Upper lobe of right lung (tissue), 1 donor: Measurements from ENCODE around the gene NAV3. TPM values are rescaled to one million over a fixed set of nuclear protein-coding genes. Genes with fewer than 3 reads are reported as not detected.

Experiments used
- ATAC-seq: fragments of 200-7000 bp; cut with Tn5 transposase; one replicate; pipeline ENCODE4 v1.9.1; 2020; ENCODE audit warnings: mild to moderate bottlenecking, moderate library complexity
- DNase-seq: peaks from one replicate; pipeline ENCODE4 v3.0.0-alpha.2; 2020
- H3K27ac ChIP-seq: fragments of 200-600 bp; one replicate; pipeline ENCODE4 v1.8.0; 2022
- H3K27me3 ChIP-seq: fragments of 200-600 bp; one replicate; pipeline ENCODE4 v1.8.0; 2022; ENCODE audit warnings: mild to moderate bottlenecking
- H3K36me3 ChIP-seq: fragments of 200-600 bp; one replicate; pipeline ENCODE4 v1.8.0; 2022
- H3K4me1 ChIP-seq: fragments of 200-600 bp; one replicate; pipeline ENCODE4 v1.8.0; 2022
- H3K4me3 ChIP-seq: fragments of 200-600 bp; one replicate; pipeline ENCODE4 v1.8.0; 2022; ENCODE audit warnings: mild to moderate bottlenecking
- H3K9me3 ChIP-seq: fragments of 200-600 bp; one replicate; pipeline ENCODE4 v1.8.0; 2022
- intact Hi-C: fragments of 100-400 bp; cut with DNase I; formaldehyde crosslinking; loops from one replicate; pipeline ENCODE4 v1.11.0; 2022
- total RNA-seq: library from RNA; stranded (reverse); fragmentation: NEBNext Ultra II Directional; extraction: Animal tissue kit (Norgen Biotek cat#: 25700); gene quantifications from one replicate; pipeline ENCODE4 v1.2.1, GENCODE V29; 2021
- TF ChIP-seq, protein P1 (sequence below): fragments of 200-600 bp; IDR thresholded peaks from one replicate; pipeline ENCODE4 v1.8.0; 2022; ENCODE audit warnings: antibody characterized with exemption
- donor health status: DM: no; HTN: yes; CAD: no; lungs with severe emphysema.

Gene NAV3
- total RNA-seq, 1 donor from 2014 or later = 17.8 TPM

DNA sequence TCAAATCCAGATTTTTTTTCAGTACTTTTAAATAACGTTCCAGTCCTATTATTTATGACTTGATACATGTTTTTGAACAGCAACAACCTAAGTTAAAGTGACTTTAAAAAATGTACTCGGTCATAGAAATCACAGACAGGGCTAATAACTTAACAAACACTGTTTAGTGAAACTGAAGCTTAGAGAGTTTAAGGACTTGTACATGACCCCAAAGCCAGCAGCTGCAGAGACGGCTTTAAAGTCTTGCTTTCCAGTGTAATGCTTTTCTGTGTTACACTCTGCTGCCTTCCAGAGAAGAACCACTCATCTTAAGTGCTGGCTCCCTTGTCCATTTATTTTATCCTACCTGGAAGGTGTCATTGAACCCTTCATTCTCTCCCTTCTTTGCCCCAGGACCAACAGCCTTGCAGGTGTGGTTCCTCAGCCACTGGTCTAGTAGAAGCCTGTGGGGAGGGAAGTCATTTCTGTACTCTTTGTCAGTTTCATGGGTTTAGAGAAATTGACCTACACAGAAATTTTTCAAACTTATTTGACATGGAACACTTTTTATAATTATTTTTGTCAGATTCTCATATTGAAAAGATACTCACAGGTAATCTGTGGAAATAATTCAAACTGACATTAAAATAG is 60.9 kb downstream of the NAV3 start:
- TF ChIP-seq, protein P1, sequence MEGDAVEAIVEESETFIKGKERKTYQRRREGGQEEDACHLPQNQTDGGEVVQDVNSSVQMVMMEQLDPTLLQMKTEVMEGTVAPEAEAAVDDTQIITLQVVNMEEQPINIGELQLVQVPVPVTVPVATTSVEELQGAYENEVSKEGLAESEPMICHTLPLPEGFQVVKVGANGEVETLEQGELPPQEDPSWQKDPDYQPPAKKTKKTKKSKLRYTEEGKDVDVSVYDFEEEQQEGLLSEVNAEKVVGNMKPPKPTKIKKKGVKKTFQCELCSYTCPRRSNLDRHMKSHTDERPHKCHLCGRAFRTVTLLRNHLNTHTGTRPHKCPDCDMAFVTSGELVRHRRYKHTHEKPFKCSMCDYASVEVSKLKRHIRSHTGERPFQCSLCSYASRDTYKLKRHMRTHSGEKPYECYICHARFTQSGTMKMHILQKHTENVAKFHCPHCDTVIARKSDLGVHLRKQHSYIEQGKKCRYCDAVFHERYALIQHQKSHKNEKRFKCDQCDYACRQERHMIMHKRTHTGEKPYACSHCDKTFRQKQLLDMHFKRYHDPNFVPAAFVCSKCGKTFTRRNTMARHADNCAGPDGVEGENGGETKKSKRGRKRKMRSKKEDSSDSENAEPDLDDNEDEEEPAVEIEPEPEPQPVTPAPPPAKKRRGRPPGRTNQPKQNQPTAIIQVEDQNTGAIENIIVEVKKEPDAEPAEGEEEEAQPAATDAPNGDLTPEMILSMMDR = no peak
- no peaks in the 10 kb centered on the region for H3K4me1 ChIP-seq
- intact Hi-C loops = no loop called here

DNA sequence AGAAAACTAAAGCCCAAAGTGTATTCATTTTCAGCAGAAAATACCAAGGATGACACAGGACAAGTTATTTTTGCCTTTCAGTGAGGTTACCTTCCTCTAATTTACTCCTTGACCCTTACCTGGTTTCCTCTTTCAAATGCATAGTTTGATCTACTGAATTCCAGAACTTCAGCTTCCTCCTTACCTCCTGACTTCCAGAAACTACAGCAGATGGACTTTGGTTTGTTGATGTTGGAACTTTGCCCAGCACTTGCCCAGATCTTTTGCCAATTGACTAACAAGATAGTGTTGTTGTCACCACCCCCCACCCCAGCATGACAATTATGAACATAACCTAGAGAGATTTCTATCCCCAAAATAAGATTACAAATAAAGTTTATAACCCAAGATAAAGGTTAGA is 63.2 kb downstream of the NAV3 start:
- TF ChIP-seq, protein P1 = no peak
- intact Hi-C loops = no loop called here
- H3K27ac ChIP-seq = no peak overlapping the region
- no peaks in the 10 kb centered on the region for H3K36me3 ChIP-seq
- no peak overlapping the region for H3K4me3 ChIP-seq
- H3K9me3 ChIP-seq = no peaks in the 10 kb centered on the region
- DNase-seq (no peak), ATAC-seq (no peak)
- no peaks in the 10 kb centered on the region for H3K4me1 ChIP-seq
- H3K27me3 ChIP-seq = no peaks in the 10 kb centered on the region

More for the DNA sequence above, 60.9 kb downstream of the NAV3 start:
- H3K27me3 ChIP-seq = no peaks in the 10 kb centered on the region
- no peak for ATAC-seq
- H3K27ac ChIP-seq = no peak overlapping the region
- no peaks in the 10 kb centered on the region for H3K36me3 ChIP-seq
- no peaks in the 10 kb centered on the region for H3K9me3 ChIP-seq
- H3K4me3 ChIP-seq = no peak overlapping the region
- DNase-seq = no peak

DNA sequence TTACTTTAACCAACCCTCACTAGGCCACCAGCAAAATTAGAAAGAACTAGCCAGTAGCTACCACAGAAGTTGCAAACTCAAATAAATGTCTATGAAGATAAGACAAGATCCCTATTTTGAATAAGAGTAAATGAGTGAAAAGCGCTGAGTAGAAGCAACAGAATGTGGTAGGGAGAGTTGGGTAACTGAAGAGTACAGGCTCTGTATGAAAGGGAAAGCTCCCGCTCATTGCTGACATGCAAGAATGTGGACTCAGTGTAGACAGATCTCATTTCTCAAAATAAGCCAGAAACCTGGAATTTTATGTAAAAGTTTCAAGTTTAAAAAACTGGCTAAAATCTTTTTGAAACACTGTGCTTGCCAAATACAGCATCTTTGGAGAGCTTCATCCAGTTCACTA is 63.9 kb downstream of the NAV3 start:
- H3K27ac ChIP-seq = no peak overlapping the region
- no peaks in the 10 kb centered on the region for H3K27me3 ChIP-seq
- no peaks in the 10 kb centered on the region for H3K9me3 ChIP-seq
- H3K36me3 ChIP-seq = no peaks in the 10 kb centered on the region
- no peaks in the 10 kb centered on the region for H3K4me1 ChIP-seq
- intact Hi-C loops = no loop called here
- TF ChIP-seq, protein P1 = no peak
- ATAC-seq (no peak), DNase-seq (no peak)
- no peak overlapping the region for H3K4me3 ChIP-seq

DNA sequence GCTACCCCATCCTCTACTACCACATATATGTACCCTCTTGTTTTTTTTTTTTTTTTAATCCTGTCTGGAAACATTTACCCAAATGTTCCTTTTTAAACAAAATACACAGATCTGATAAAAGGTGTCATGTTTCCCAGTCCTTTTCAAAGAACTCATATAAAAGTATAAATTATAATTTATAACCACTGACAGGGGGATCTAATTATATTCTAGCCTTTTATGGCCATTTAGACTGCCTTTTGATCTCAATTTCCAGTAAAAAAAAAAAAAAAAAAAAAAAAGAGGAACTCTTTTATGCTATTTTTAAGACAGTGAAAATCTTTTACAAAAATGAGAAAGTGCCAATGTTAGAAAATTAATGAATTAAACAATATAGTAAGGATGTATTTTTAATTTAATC is 65.0 kb downstream of the NAV3 start:
- no peaks in the 10 kb centered on the region for H3K4me1 ChIP-seq
- H3K27ac ChIP-seq = no peak overlapping the region
- DNase-seq = no peak
- H3K9me3 ChIP-seq = no peaks in the 10 kb centered on the region
- TF ChIP-seq, protein P1 = no peak
- intact Hi-C loops = no loop called here
- H3K27me3 ChIP-seq = no peaks in the 10 kb centered on the region
- no peak for ATAC-seq
- no peak overlapping the region for H3K4me3 ChIP-seq
- no peaks in the 10 kb centered on the region for H3K36me3 ChIP-seq

DNA sequence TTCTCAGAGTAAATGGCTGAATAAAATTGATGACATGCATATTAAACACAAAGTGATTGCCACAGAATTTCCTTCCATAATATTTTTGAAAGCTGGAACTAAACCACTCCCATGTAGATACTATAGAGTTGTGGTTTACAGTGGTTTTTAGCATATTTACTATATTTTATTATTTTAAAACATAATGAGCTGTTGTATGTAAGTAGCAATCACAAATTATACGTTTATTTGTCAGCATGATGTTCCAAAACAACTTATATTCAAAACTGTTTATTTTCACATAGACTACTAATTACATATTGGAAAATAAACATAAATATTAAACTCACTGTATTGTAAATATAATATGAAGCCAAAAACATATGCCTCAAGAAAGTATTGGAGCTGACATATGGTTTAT is 77.2 kb downstream of the NAV3 start:
- intact Hi-C loops = no loop called here
- Histone ChIP-seq H3K4me1 (no peaks in the 10 kb centered on the region), H3K27me3 (no peaks in the 10 kb centered on the region), H3K4me3 (no peak overlapping the region), H3K27ac (no peak overlapping the region), H3K36me3 (no peaks in the 10 kb centered on the region), H3K9me3 (no peaks in the 10 kb centered on the region)
- TF ChIP-seq, protein P1 = no peak
- no peak for ATAC-seq
- no peak for DNase-seq

DNA sequence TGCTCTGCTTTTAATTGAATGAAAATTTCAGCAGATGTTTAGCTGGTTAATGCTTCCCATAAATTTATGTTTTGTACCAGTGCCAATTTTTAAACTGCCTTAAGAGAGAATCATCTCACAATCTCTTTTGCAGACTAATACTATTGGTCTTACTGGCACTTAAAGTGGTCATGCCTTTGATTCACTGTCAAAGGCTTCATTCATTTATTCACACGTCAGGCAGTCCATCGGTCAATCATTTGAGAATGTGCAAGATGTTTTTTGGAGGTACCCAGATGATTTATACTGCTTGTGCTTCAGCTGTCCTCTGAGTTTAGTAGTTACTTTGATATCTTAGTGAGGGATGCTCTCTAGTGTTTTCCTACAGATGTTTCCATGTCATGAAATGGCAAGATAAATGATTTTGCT is 83.4 kb downstream of the NAV3 start:
- DNase-seq = no peak
- ATAC-seq = no peak
- TF ChIP-seq, protein P1 = no peak
- no peaks in the 10 kb centered on the region for H3K4me1 ChIP-seq
- H3K27ac ChIP-seq = no peak overlapping the region
- no peaks in the 10 kb centered on the region for H3K9me3 ChIP-seq
- no peaks in the 10 kb centered on the region for H3K36me3 ChIP-seq
- no peak overlapping the region for H3K4me3 ChIP-seq
- H3K27me3 ChIP-seq = no peaks in the 10 kb centered on the region
- intact Hi-C loops = no loop called here
